ENCODE data around the gene MYBPC2.
A peak's percentile ranks its signal among the peaks of the same experiment; 100 is the strongest.

Gene MYBPC2

GRCh38 chr19:50482271-50482855 lies 49.7 kb downstream of the MYBPC2 start:
- no peak for DNase-seq

- no peak for DNase-seq
Measured at GRCh38 chr19:50482916-50483315, 50.2 kb downstream of the MYBPC2 start.

GRCh38 chr19:50485284-50485955 lies 52.7 kb downstream of the MYBPC2 start:
- DNase-seq: no peak

- DNase-seq: peak; percentile 23 to 49
Measured at GRCh38 chr19:50486823-50487515, 54.3 kb downstream of the MYBPC2 start.

- DNase-seq: no peak
Measured at GRCh38 chr19:50488389-50489194, 55.9 kb downstream of the MYBPC2 start.

GRCh38 chr19:50489461-50490011 lies 56.8 kb downstream of the MYBPC2 start:
- no peak for DNase-seq

- DNase-seq: no peak
Measured at GRCh38 chr19:50490411-50490811, 57.7 kb downstream of the MYBPC2 start.

GRCh38 chr19:50490991-50491472 lies 58.3 kb downstream of the MYBPC2 start:
- peak in 1 of 2 experiments; percentile 49 for DNase-seq

- DNase-seq: no peak
Measured at GRCh38 chr19:50492303-50493052, 59.8 kb downstream of the MYBPC2 start.

GRCh38 chr19:50493171-50493570 lies 60.5 kb downstream of the MYBPC2 start:
- no peak for DNase-seq

GRCh38 chr19:50494186-50495019 lies 61.7 kb downstream of the MYBPC2 start:
- no peak for DNase-seq

GRCh38 chr19:50495020-50495531 lies 62.4 kb downstream of the MYBPC2 start:
- no peak for DNase-seq

- no peak for DNase-seq
Measured at GRCh38 chr19:50496189-50497021, 63.7 kb downstream of the MYBPC2 start.

GRCh38 chr19:50497022-50497405 lies 64.3 kb downstream of the MYBPC2 start:
- DNase-seq: no peak

GRCh38 chr19:50498219-50499056 lies 65.7 kb downstream of the MYBPC2 start:
- DNase-seq: no peak

GRCh38 chr19:50500060-50500752 lies 67.5 kb downstream of the MYBPC2 start:
- peak; percentile 56 to 80 for DNase-seq

- DNase-seq: peak in 1 of 2 experiments; percentile 47
Measured at GRCh38 chr19:50500753-50501151, 68.1 kb downstream of the MYBPC2 start.

- DNase-seq: no peak
Measured at GRCh38 chr19:50501186-50501567, 68.5 kb downstream of the MYBPC2 start.
